Smooth muscle cell (in vitro differentiated cells): ENCODE results near the gene CCDC14. TPM values are rescaled to one million over a fixed set of nuclear protein-coding genes. Genes with fewer than 3 reads are reported as not detected.
A peak's percentile ranks its signal among the peaks of the same experiment; 100 is the strongest.
"Not testable (repeated sequence)": the region's sequence is repeated elsewhere in the genome, so short reads cannot be mapped to it uniquely, and the experiment has no call there.

Source experiments
- DNase-seq: peaks from one replicate; lab custom pipeline; 2025; ENCODE audit not compliant: unreplicated experiment; lab: John Stamatoyannopoulos, UW
- H2AFZ ChIP-seq: fragments of 200-600 bp; sonication (generic); 2 replicates; pipeline ENCODE4 v1.6.0; 2016; ENCODE audit warnings: antibody characterized with exemption, low read depth, mild to moderate bottlenecking
- H3F3A ChIP-seq: fragments of 200-600 bp; sonication (generic); 2 replicates; pipeline ENCODE4 v1.6.0; 2017; ENCODE audit warnings: antibody characterized with exemption, low read depth
- H3K27ac ChIP-seq: fragments of 200-600 bp; sonication (generic); 2 replicates; pipeline ENCODE4 v1.5.1; 2016; ENCODE audit warnings: low read depth, mild to moderate bottlenecking
- H3K27me3 ChIP-seq: fragments of 200-600 bp; sonication (generic); 2 replicates; pipeline ENCODE4 v1.6.1; 2016; ENCODE audit warnings: low read depth, mild to moderate bottlenecking
- H3K36me3 ChIP-seq: fragments of 200-600 bp; sonication (generic); 2 replicates; pipeline ENCODE4 v1.5.1; 2016; ENCODE audit warnings: low read depth
- H3K4me1 ChIP-seq: fragments of 200-600 bp; sonication (generic); 2 replicates; pipeline ENCODE4 v1.5.1; 2016; ENCODE audit warnings: low read depth
- H3K4me2 ChIP-seq: fragments of 200-600 bp; sonication (generic); 2 replicates; pipeline ENCODE4 v1.6.0; 2016; ENCODE audit warnings: mild to moderate bottlenecking
- H3K4me3 ChIP-seq: fragments of 200-600 bp; sonication (generic); 2 replicates; pipeline ENCODE4 v1.5.1; 2016; ENCODE audit warnings: mild to moderate bottlenecking
- H3K79me2 ChIP-seq: fragments of 200-600 bp; sonication (generic); 2 replicates; pipeline ENCODE4 v1.6.0; 2016; ENCODE audit warnings: low read depth, mild to moderate bottlenecking
- H3K9ac ChIP-seq: fragments of 200-600 bp; sonication (generic); 2 replicates; pipeline ENCODE4 v1.6.0; 2016; ENCODE audit warnings: low read depth
- H3K9me3 ChIP-seq: fragments of 200-600 bp; sonication (generic); replicated peaks from 2 replicates; pipeline ENCODE4 v1.5.1; 2016; ENCODE audit warnings: low read depth
- H4K20me1 ChIP-seq: fragments of 200-600 bp; sonication (generic); 2 replicates; pipeline ENCODE4 v1.6.0; 2016; ENCODE audit warnings: low read depth
- WGBS: methylation state at CpG from one replicate; pipeline ENCODE4 v1.1.7; 2016; ENCODE audit warnings: low lambda C conversion rate; 5-methylcytosine and 5-hydroxymethylcytosine counted together
- polyA plus RNA-seq: library from polyadenylated mRNA; unstranded; fragments of >200 nt; fragmentation: Nextera tagmentation; extraction: Ambion mirVana; gene quantifications from 2 replicates; pipeline ENCODE4 v1.2.1, GENCODE V29; 2016
- total RNA-seq: library from RNA; depleted of rRNA; stranded (reverse); fragments of >200 nt; gene quantifications from 2 replicates; pipeline ENCODE4 v1.2.3, GENCODE V29; 2014
- TF ChIP-seq, protein P1 (sequence below): fragments of 200-600 bp; sonication (generic); IDR thresholded peaks from 2 replicates; pipeline ENCODE4 v1.5.1; 2017; ENCODE audit warnings: borderline replicate concordance, mild to moderate bottlenecking, antibody characterized with exemption; ENCODE audit not compliant: insufficient read depth, poor library complexity, severe bottlenecking

The CCDC14 gene
- total and polyA plus RNA-seq, 2 experiments from 2014 or later = 15.4 to 80.9 TPM

DNA sequence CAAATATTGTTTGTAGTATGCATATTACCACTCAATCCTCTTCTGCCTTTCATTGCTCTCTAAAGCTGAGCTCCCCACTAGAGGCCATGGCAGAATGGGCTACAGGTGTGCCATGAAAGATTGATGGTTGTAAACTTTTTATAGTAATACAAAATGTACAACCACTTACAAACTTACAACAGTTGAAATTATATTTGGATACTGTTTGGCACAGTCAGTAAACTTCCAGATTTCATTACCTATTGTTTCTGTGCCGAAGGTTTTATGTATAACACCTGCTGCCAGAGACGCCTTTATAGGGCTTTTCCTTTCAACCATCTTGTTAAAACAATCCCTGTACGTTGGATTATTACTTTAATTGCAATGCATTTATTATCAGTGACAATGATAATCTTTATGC, 23.9 kb upstream of the CCDC14 start:
- Histone ChIP-seq H4K20me1 (no peaks in the 10 kb centered on the region), H2AFZ (no peak overlapping the region), H3K4me3 (no peak overlapping the region), H3K79me2 (no peaks in the 10 kb centered on the region), H3F3A (no peaks in the 10 kb centered on the region), H3K27ac (no peak overlapping the region), H3K9me3 (no peaks in the 10 kb centered on the region), H3K4me2 (no peak overlapping the region), H3K4me1 (no peaks in the 10 kb centered on the region), H3K9ac (no peak overlapping the region), H3K27me3 (peaks cover 56% of the 10 kb centered on the region), H3K36me3 (no peaks in the 10 kb centered on the region)
- TF ChIP-seq, protein P1, sequence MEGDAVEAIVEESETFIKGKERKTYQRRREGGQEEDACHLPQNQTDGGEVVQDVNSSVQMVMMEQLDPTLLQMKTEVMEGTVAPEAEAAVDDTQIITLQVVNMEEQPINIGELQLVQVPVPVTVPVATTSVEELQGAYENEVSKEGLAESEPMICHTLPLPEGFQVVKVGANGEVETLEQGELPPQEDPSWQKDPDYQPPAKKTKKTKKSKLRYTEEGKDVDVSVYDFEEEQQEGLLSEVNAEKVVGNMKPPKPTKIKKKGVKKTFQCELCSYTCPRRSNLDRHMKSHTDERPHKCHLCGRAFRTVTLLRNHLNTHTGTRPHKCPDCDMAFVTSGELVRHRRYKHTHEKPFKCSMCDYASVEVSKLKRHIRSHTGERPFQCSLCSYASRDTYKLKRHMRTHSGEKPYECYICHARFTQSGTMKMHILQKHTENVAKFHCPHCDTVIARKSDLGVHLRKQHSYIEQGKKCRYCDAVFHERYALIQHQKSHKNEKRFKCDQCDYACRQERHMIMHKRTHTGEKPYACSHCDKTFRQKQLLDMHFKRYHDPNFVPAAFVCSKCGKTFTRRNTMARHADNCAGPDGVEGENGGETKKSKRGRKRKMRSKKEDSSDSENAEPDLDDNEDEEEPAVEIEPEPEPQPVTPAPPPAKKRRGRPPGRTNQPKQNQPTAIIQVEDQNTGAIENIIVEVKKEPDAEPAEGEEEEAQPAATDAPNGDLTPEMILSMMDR = no peak
- DNase-seq = no peak
- WGBS = 90% methylated on average over 3 of the region's 3 CpGs

DNA sequence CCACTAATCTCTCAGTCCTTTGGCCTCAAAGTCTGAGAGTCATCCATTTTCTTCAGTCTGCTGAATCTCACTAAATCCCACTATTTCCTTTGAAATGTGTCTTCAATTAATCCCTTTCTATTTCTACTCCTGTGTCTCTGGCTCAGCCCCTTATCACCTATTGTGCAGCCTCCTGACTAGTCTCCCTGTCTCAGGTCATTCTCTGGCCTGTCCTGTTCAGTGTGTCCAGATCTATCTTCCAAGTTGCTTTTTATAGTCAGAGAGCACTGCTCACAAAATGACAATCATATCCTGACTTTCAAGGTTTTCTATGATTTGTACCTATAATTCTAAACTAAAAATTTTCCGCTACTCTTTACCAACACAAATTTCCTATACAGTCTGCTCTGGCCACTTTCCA, 23.3 kb upstream of the CCDC14 start:
- TF ChIP-seq, protein P1 = no peak

DNA sequence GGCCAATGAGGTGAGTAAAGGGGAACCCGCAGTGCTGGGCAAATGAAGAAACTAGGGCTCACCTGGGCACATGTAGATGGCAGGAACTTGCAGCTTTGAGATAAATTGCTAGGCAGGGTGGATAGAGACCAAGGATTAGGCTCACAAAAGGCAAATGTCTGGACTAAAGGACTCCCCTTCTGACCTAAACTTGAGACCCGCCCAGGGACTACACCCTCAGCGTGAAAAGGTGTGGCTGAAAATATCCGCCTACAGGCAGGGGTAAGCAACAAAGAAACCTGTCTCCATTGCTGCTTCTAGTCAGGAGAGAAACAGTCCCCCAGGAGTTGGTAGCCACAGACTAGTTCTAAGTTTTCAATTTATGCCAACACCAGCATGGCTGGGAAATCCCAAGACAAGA, 20.3 kb upstream of the CCDC14 start:
- DNase-seq = not testable (repeated sequence)

More for the DNA sequence above, 23.3 kb upstream of the CCDC14 start:
- no peaks in the 10 kb centered on the region for H3K9me3 ChIP-seq
- H3K36me3 ChIP-seq = no peaks in the 10 kb centered on the region
- no peaks in the 10 kb centered on the region for H3K4me1 ChIP-seq
- no peak for DNase-seq
- H3K27me3 ChIP-seq = peaks cover 50% of the 10 kb centered on the region
- no peak overlapping the region for H3K4me3 ChIP-seq
- H3K4me2 ChIP-seq = no peak overlapping the region
- H4K20me1 ChIP-seq = no peaks in the 10 kb centered on the region
- WGBS = 83% methylated on average over 1 of the region's 1 CpG
- no peak overlapping the region for H2AFZ ChIP-seq
- no peaks in the 10 kb centered on the region for H3K79me2 ChIP-seq
- H3K9ac ChIP-seq = no peak overlapping the region
- no peak overlapping the region for H3K27ac ChIP-seq
- H3F3A ChIP-seq = no peaks in the 10 kb centered on the region

DNA sequence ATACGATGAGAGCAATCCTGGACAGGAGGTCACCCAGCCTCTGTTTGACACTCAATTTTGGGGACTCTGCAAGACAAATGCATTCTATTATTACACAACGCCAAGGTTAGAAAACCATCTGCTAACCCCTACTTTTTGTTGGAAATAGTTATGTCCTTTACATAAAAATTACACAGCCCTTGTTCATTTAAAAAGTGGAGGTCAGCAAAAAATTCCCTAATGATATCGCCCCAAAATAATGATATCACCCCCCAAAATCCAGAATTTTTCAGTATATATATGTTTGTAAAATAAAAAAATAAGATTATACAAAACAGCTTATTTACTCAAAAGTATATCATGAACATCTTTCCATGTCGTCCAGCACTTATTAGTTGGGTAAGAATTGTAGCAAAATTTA, 19.5 kb upstream of the CCDC14 start:
- Histone ChIP-seq H3K27ac (no peak overlapping the region), H3K9ac (no peak overlapping the region), H3F3A (no peaks in the 10 kb centered on the region), H3K36me3 (no peaks in the 10 kb centered on the region), H3K27me3 (peaks cover 25% of the 10 kb centered on the region), H3K9me3 (no peaks in the 10 kb centered on the region), H3K4me2 (no peak overlapping the region), H2AFZ (peak overlapping the region; percentile 79), H3K79me2 (no peaks in the 10 kb centered on the region), H3K4me1 (no peaks in the 10 kb centered on the region), H3K4me3 (no peak overlapping the region), H4K20me1 (no peaks in the 10 kb centered on the region)
- TF ChIP-seq, protein P1 = no peak
- DNase-seq = no peak
- WGBS = 88% methylated on average over 4 of the region's 4 CpGs

More for the DNA sequence above, 20.3 kb upstream of the CCDC14 start:
- 60% methylated on average over 4 of the region's 4 CpGs for WGBS
- H3K4me3 ChIP-seq, H3K4me2 ChIP-seq, H3K9ac ChIP-seq, H3K9me3 ChIP-seq, H2AFZ ChIP-seq, H3F3A ChIP-seq, H3K4me1 ChIP-seq, H3K27ac ChIP-seq, H4K20me1 ChIP-seq, H3K36me3 ChIP-seq, H3K79me2 ChIP-seq: not testable (repeated sequence)
- H3K27me3 ChIP-seq = peaks cover 25% of the 10 kb centered on the region
